ENCODE measurements around the gene RABGAP1L.

DNA sequence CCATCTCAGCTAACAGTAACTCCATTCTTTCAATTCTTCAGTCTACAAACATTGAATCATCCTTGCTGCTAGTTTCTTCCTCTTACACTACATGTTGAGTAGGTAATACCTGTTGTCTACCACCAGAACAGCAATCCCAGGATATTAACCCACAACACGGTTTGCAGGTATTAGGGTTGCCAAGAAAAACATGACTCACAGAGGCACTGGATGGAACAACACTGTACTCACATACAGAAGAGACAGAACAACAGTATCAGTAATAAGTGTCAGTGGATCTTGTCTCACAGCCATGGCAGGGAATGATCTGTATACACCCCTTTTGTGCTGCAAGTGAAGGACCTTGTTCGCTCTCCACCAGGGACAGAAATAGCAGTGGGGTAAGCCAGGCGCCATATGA, 500.5 kb downstream of the RABGAP1L start:
- TF ChIP-seq, protein P1, sequence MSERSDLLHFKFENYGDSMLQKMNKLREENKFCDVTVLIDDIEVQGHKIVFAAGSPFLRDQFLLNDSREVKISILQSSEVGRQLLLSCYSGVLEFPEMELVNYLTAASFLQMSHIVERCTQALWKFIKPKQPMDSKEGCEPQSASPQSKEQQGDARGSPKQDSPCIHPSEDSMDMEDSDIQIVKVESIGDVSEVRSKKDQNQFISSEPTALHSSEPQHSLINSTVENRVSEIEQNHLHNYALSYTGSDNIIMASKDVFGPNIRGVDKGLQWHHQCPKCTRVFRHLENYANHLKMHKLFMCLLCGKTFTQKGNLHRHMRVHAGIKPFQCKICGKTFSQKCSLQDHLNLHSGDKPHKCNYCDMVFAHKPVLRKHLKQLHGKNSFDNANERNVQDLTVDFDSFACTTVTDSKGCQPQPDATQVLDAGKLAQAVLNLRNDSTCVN (tag by site-specific recombination; optimal IDR thresholded peaks at IDR 0.05), result no peak
- TF ChIP-seq ZBTB8A (tag by site-specific recombination; IDR thresholded peaks at IDR 0.05) (no peak), ZNF426 (tag by site-specific recombination; IDR thresholded peaks at IDR 0.05) (no peak), ZFP3 (tag by site-specific recombination; IDR thresholded peaks at IDR 0.05; ENCODE audit: low read depth) (no peak), ZNF621 (tag by site-specific recombination; IDR thresholded peaks at IDR 0.05) (no peak), ZNF544 (tag by site-specific recombination; IDR thresholded peaks at IDR 0.05) (no peak), SP2 (tag by site-specific recombination; IDR thresholded peaks at IDR 0.05) (no peak), ZFP41 (tag by site-specific recombination; IDR thresholded peaks at IDR 0.05; ENCODE audit: borderline replicate concordance) (no peak), ZNF138 (tag by site-specific recombination; IDR thresholded peaks at IDR 0.05; ENCODE audit: borderline replicate concordance) (no peak)
- TF ChIP-seq, protein P2, sequence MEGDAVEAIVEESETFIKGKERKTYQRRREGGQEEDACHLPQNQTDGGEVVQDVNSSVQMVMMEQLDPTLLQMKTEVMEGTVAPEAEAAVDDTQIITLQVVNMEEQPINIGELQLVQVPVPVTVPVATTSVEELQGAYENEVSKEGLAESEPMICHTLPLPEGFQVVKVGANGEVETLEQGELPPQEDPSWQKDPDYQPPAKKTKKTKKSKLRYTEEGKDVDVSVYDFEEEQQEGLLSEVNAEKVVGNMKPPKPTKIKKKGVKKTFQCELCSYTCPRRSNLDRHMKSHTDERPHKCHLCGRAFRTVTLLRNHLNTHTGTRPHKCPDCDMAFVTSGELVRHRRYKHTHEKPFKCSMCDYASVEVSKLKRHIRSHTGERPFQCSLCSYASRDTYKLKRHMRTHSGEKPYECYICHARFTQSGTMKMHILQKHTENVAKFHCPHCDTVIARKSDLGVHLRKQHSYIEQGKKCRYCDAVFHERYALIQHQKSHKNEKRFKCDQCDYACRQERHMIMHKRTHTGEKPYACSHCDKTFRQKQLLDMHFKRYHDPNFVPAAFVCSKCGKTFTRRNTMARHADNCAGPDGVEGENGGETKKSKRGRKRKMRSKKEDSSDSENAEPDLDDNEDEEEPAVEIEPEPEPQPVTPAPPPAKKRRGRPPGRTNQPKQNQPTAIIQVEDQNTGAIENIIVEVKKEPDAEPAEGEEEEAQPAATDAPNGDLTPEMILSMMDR (tag by site-specific recombination; IDR thresholded peaks at IDR 0.05), result no peak
- TF ChIP-seq, protein P3, sequence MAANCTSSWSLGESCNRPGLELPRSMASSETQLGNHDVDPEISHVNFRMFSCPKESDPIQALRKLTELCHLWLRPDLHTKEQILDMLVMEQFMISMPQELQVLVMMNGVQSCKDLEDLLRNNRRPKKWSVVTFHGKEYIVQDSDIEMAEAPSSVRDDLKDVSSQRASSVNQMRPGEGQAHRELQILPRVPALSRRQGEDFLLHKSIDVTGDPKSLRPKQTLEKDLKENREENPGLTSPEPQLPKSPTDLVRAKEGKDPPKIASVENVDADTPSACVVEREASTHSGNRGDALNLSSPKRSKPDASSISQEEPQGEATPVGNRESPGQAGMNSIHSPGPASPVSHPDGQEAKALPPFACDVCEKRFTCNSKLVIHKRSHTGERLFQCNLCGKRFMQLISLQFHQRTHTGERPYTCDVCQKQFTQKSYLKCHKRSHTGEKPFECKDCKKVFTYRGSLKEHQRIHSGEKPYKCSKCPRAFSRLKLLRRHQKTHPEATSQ (tag by site-specific recombination; IDR thresholded peaks at IDR 0.05), result no peak

Measured in HEK293 (cell line).